GM18507 (cell line): ENCODE data around the gene PLRG1.

Experiments
- DNase-seq: peaks from one replicate; pipeline ENCODE4 v3.0.0; 2011; ENCODE audit warnings: low read depth; ENCODE audit not compliant: insufficient read length; ENCODE audit errors: extremely low spot score
- FAIRE-seq: peaks from 2 replicates; lab custom pipeline; 2011; peaks lifted over from hg19 to GRCh38; lab: Jason Lieb, UNC

PLRG1 gene

DNA sequence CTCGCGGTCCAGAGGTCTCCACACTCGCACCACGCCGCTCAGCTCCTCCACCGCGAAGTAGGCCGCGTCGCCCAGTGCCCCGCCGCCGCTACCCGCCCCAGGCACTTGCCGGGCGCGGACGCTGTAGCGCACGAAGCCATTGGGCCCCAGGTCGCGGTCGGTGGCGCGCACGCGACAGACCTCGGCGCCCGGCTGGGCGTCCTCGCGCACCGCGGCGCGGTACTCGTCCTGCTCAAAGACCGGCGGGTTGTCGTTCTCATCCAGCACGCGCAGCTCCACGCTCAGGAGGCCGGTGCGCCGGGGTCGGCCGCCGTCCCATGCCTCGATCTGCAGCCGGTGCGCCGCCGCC is 60.0 kb downstream of the PLRG1 start:
- FAIRE-seq (no peak), DNase-seq (no peak)

DNA sequence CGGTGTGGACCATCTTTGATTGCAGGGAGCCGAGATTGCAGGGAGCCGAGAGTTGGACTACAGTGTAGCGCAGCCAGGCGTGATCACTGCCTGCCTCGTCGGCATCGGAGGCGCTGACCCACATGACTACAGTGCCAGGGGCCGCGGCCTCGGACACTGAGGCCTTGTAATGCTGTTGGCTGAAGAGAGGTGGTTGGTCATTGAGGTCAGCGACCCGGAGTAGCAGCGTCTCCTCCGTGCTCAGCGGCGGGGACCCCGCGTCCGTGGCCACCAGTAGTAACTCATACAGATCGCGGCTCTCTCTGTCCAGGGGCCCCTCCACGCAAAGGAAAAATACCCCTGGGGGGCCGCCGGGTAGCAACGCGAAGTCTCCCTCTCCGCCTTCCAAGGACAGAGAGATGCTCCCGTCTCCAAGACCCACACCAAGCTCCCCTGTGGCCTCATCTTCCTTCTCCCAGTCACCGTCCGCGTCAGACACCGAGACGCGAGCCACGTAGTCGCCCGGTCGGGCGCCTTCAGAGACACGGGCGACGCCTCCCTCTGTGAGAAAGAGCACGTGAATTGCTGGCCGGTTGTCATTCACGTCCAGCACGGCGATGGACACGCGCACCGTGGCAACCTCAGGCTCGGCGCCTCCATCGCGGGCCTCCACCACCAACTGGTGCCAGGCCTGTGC is 60.5 kb downstream of the PLRG1 start:
- FAIRE-seq = no peak
- DNase-seq = no peak

DNA sequence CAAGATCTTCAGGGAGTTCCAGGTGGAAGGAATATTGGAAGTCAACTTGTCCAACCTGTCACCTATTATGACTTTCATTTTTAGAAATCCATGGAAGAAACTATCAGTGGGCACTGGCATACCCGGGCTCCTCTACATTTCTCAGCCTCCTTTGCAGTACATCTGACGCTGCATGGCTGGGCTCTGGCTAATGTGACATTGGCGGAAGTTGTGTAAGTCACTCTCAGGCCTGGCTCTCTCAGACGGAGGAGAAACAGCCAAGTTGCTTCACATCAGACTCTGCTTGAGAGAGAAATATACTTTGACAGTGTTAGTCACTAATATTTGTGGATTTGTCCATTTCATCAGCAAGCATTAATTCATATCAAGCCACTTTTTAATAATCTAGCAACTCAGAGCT is 63.1 kb downstream of the PLRG1 start:
- DNase-seq (no peak), FAIRE-seq (no peak)

DNA sequence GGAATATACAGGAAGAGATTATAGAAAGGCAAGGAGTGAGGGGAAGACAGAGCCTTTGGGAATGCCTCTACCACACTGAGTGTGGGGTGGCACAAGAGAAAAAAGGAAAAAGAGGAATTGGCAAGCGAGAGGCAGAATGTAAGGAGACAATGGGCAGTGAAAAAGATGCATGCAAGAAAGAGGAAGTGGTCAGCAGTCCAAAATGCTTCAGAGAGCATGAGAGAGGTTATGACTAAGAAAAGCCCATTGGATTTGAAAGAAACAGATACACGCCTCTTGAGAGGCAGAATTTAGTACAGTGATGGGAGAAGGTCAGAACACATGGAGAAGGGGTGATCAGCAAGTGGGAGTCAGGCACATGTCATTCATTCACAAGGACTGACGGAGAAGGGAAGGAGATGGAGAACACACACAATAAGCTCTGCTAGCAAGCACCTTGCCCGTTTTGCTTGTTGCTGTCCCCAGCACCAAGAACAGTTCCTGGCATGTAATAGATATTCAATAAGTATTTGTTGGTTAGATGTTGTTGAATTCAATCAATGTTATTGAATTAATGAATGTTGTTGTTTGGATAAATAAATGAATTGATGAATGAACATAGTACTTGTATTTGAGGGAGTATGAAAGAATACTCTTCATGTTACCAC is 65.0 kb downstream of the PLRG1 start:
- peak; percentile 86 for FAIRE-seq
- DNase-seq = no peak
